ENCODE results near the gene KRT33B. TPM values are rescaled to one million over a fixed set of nuclear protein-coding genes. Genes with fewer than 3 reads are reported as not detected.

The KRT33B gene
- total and polyA plus RNA-seq, 2 of the 8 experiments (the other 6 are each of a cell fraction or from before 2014, with no cell fraction given): not detected

DNA sequence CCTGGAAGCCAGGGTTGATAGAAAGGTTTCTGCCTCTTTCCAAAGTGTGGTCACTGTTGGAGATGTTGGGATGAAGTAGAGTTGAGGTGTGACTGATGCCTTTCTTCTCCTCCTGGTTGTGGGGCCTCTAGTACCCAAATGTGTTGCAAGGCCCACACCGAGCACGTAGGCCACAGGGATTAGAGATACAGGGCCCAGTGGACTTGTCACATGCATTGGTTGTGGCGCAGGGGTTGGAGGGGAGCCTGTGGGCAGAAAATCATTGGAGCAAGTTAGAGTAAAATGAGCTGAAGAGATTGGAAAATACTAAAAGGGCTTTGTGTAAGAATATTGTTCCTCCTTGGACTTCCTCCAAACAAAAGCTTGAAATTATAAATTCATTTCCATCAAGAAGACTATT, 23.6 kb downstream of the KRT33B start:
- WGBS, 2 experiments (ENCODE audit: extremely low coverage in 1 of 2, insufficient coverage in 1 of 2, insufficient read length in 1 of 2, insufficient replicate concordance in 2 of 2, low coverage in 1 of 2, low lambda C conversion rate in 2 of 2, missing lambda C conversion rate in 1 of 2): 93% methylated on average over 3 of the region's 3 CpGs; no CpG with 5 or more reads in 1 of the 2 experiments
- no peak overlapping the region for H3K4ac ChIP-seq (replicated peaks; ENCODE audit: insufficient read length, low read depth, low read length)
- H3K36me3 ChIP-seq (ENCODE audit: control insufficient read depth in 2 of 4, insufficient read depth in 4 of 4, low read length in 3 of 4): no peaks in the 10 kb centered on the region
- H3K18ac ChIP-seq (ENCODE audit: extremely low read depth, low read length): no peak overlapping the region
- no peak overlapping the region for H2AK5ac ChIP-seq (ENCODE audit: low read depth, low read length)
- H3K27me3 ChIP-seq (replicated peaks in 1 of 4; ENCODE audit: control insufficient read depth in 3 of 4, extremely low read depth in 1 of 4, insufficient read depth in 3 of 4, low read length in 3 of 4): no peaks in the 10 kb centered on the region
- no peak overlapping the region for H2BK12ac ChIP-seq (ENCODE audit: low read depth, low read length)
- H4K5ac ChIP-seq (ENCODE audit: insufficient read length, low read depth, low read length): no peak overlapping the region
- no peak for TF ChIP-seq TBP (IDR thresholded peaks at IDR 0.05; ENCODE audit: low read depth, low read length)
- TF ChIP-seq GABPA (IDR thresholded peaks at IDR 0.05; ENCODE audit: borderline replicate concordance, insufficient read depth, low read length): no peak
- TF ChIP-seq TAF7 (optimal IDR thresholded peaks at IDR 0.05; ENCODE audit: borderline replicate concordance, low read depth, low read length): no peak
- no peak for TF ChIP-seq BRCA1 (IDR thresholded peaks at IDR 0.05; ENCODE audit: low read depth, low read length)
- TF ChIP-seq FOSL1 (IDR thresholded peaks at IDR 0.05; ENCODE audit: insufficient read depth, low read depth, low read length): no peak
- no peak for TF ChIP-seq CBX8 (IDR thresholded peaks at IDR 0.05; ENCODE audit: borderline replicate concordance, low read depth, low read length)
- no peak for TF ChIP-seq GTF2F1 (IDR thresholded peaks at IDR 0.05; ENCODE audit: borderline replicate concordance, low read depth, low read length)
- no peak overlapping the region for H2BK120ac ChIP-seq (replicated peaks; ENCODE audit: low read depth, low read length)
- no peak overlapping the region for H2BK5ac ChIP-seq (ENCODE audit: low read depth, low read length)
- no peaks in the 10 kb centered on the region for H3K79me2 ChIP-seq (ENCODE audit: control insufficient read depth in 1 of 2, insufficient read depth in 2 of 2, low read length in 2 of 2)
- no peak overlapping the region for H2AFZ ChIP-seq (ENCODE audit: low read length)
- no peak overlapping the region for H4K91ac ChIP-seq (replicated peaks; ENCODE audit: insufficient read length, low read length)
- H4K20me1 ChIP-seq (replicated peaks in 1 of 2; ENCODE audit: control insufficient read depth in 1 of 2, insufficient read depth in 2 of 2, low read length in 2 of 2): no peaks in the 10 kb centered on the region
- H2BK20ac ChIP-seq (ENCODE audit: low read length): no peak overlapping the region
- no peak overlapping the region for H3K9ac ChIP-seq (replicated peaks in 1 of 4; ENCODE audit: extremely low read depth in 1 of 4, low read depth in 3 of 4, low read length in 3 of 4)
- H3K9me3 ChIP-seq (ENCODE audit: insufficient read depth in 2 of 2, low read depth in 1 of 2, low read length in 1 of 2): peaks cover 0 to 10% of the 10 kb centered on the region in 2 experiments; a peak in 2 of 4 replicates
- no peak overlapping the region for H3K23ac ChIP-seq (ENCODE audit: insufficient read length)
- H3K4me2 ChIP-seq (ENCODE audit: insufficient read depth in 1 of 2, low read depth in 2 of 2, low read length in 2 of 2): no peak overlapping the region
- FAIRE-seq (no peak), DNase-seq (ENCODE audit: low read depth in 1 of 2, low spot score in 2 of 2) (no peak)
- no peak overlapping the region for H3K14ac ChIP-seq (ENCODE audit: insufficient read length)
- H4K8ac ChIP-seq (ENCODE audit: extremely low read depth, insufficient read depth, low read length): no peak overlapping the region
- ChIA-PET POLR2A (ENCODE audit: partially characterized antibody) (no interaction called here), CTCF (ENCODE audit: partially characterized antibody) (no interaction called here)
- H3K23me2 ChIP-seq (ENCODE audit: low read depth, low read length): no peaks in the 10 kb centered on the region
- no peak overlapping the region for H3K56ac ChIP-seq (replicated peaks; ENCODE audit: insufficient read length, low read depth, low read length)
- H3K4me3 ChIP-seq (ENCODE audit: extremely low read depth in 1 of 4, insufficient read depth in 2 of 4, low read depth in 3 of 4, low read length in 4 of 4): no peak overlapping the region
- no peak overlapping the region for H2BK15ac ChIP-seq (ENCODE audit: low read length)
- no peak overlapping the region for H3K27ac ChIP-seq (ENCODE audit: low read depth, low read length)
- no peaks in the 10 kb centered on the region for H3K79me1 ChIP-seq (ENCODE audit: low read depth, low read length)
- H3K4me1 ChIP-seq (replicated peaks in 1 of 4; ENCODE audit: control insufficient read depth in 3 of 4, insufficient read depth in 4 of 4, low read length in 3 of 4): no peaks in the 10 kb centered on the region
